Measurements from ENCODE around the gene NFKB1.

Gene NFKB1

GRCh38 chr4:102537269-102537668 is 36.1 kb downstream of the NFKB1 start:
- Histone ChIP-seq H3K36me3 (ENCODE audit: control insufficient read depth in 1 of 2, insufficient read depth in 2 of 2, low read length in 2 of 2) (peaks cover 0 to 7% of the 10 kb centered on the region in 2 experiments), H3K27me3 (ENCODE audit: insufficient read depth, low read length) (no peaks in the 10 kb centered on the region), H3K14ac (ENCODE audit: low read length) (no peak overlapping the region), H2AFZ (ENCODE audit: insufficient read depth, low read length, poor library complexity) (no peak overlapping the region), H3K79me1 (ENCODE audit: low read length) (no peaks in the 10 kb centered on the region), H3K4me3 (ENCODE audit: low read depth, low read length) (no peak overlapping the region), H3K4me1 (ENCODE audit: control insufficient read depth in 1 of 2, insufficient read depth in 2 of 2, low read length in 2 of 2) (no peaks in the 10 kb centered on the region), H2AK5ac (ENCODE audit: low read length) (no peak overlapping the region), H3K18ac (ENCODE audit: low read length) (no peak overlapping the region), H3K23ac (ENCODE audit: low read length) (no peak overlapping the region), H3K79me2 (ENCODE audit: control insufficient read depth, insufficient read depth, low read length, poor library complexity) (no peaks in the 10 kb centered on the region), H3K9me3 (ENCODE audit: insufficient read depth, low read depth, low read length) (no peaks in the 10 kb centered on the region), H2BK5ac (ENCODE audit: low read depth, low read length, poor library complexity) (no peak overlapping the region), H3K9ac (ENCODE audit: low read length) (no peak overlapping the region), H3K4ac (ENCODE audit: low read depth, low read length) (no peak overlapping the region), H4K12ac (ENCODE audit: low read depth, low read length) (no peak overlapping the region), H3K27ac (ENCODE audit: low read depth, low read length) (no peak overlapping the region), H4K91ac (ENCODE audit: low read depth, low read length) (no peak overlapping the region), H2BK120ac (ENCODE audit: insufficient read depth, low read length, poor library complexity) (no peak overlapping the region), H3K4me2 (ENCODE audit: low read length) (no peak overlapping the region), H4K8ac (ENCODE audit: low read depth, low read length) (no peak overlapping the region), H2BK12ac (ENCODE audit: low read length) (no peak overlapping the region)
- WGBS (ENCODE audit: extremely low coverage, insufficient coverage, insufficient read length), result no CpG with 5 or more reads among the region's 2 CpGs
- DNase-seq, result no peak

GRCh38 chr4:102541697-102542096 is 40.5 kb downstream of the NFKB1 start:
- Histone ChIP-seq H3K4ac (ENCODE audit: low read depth, low read length) (no peak overlapping the region), H3K18ac (ENCODE audit: low read length) (no peak overlapping the region), H3K79me1 (ENCODE audit: low read length) (no peaks in the 10 kb centered on the region), H3K9ac (ENCODE audit: low read length) (no peak overlapping the region), H3K79me2 (ENCODE audit: control insufficient read depth, insufficient read depth, low read length, poor library complexity) (no peaks in the 10 kb centered on the region), H3K23ac (ENCODE audit: low read length) (no peak overlapping the region), H3K4me1 (ENCODE audit: control insufficient read depth in 1 of 2, insufficient read depth in 2 of 2, low read length in 2 of 2) (no peaks in the 10 kb centered on the region), H3K4me3 (ENCODE audit: low read depth, low read length) (no peak overlapping the region), H3K27ac (ENCODE audit: low read depth, low read length) (no peak overlapping the region), H2AFZ (ENCODE audit: insufficient read depth, low read length, poor library complexity) (no peak overlapping the region), H3K27me3 (ENCODE audit: insufficient read depth, low read length) (no peaks in the 10 kb centered on the region), H2BK5ac (ENCODE audit: low read depth, low read length, poor library complexity) (no peak overlapping the region), H3K36me3 (ENCODE audit: control insufficient read depth in 1 of 2, insufficient read depth in 2 of 2, low read length in 2 of 2) (peaks cover 0 to 7% of the 10 kb centered on the region in 2 experiments), H2AK5ac (ENCODE audit: low read length) (no peak overlapping the region), H3K9me3 (ENCODE audit: insufficient read depth, low read depth, low read length) (no peaks in the 10 kb centered on the region), H4K12ac (ENCODE audit: low read depth, low read length) (no peak overlapping the region), H4K8ac (ENCODE audit: low read depth, low read length) (no peak overlapping the region), H2BK120ac (ENCODE audit: insufficient read depth, low read length, poor library complexity) (no peak overlapping the region), H3K4me2 (ENCODE audit: low read length) (no peak overlapping the region), H3K14ac (ENCODE audit: low read length) (no peak overlapping the region), H2BK12ac (ENCODE audit: low read length) (no peak overlapping the region), H4K91ac (ENCODE audit: low read depth, low read length) (no peak overlapping the region)
- no CpG with 5 or more reads among the region's 4 CpGs for WGBS (ENCODE audit: extremely low coverage, insufficient coverage, insufficient read length)
- DNase-seq, result no peak

GRCh38 chr4:102543030-102543928 is 42.1 kb downstream of the NFKB1 start:
- Histone ChIP-seq H3K79me1 (ENCODE audit: low read length) (no peaks in the 10 kb centered on the region), H3K14ac (ENCODE audit: low read length) (no peak overlapping the region), H3K9ac (ENCODE audit: low read length) (no peak overlapping the region), H3K9me3 (ENCODE audit: insufficient read depth, low read depth, low read length) (no peaks in the 10 kb centered on the region), H2BK5ac (ENCODE audit: low read depth, low read length, poor library complexity) (no peak overlapping the region), H4K8ac (ENCODE audit: low read depth, low read length) (no peak overlapping the region), H3K4me3 (ENCODE audit: low read depth, low read length) (no peak overlapping the region), H3K36me3 (ENCODE audit: control insufficient read depth in 1 of 2, insufficient read depth in 2 of 2, low read length in 2 of 2) (peaks cover 0 to 7% of the 10 kb centered on the region in 2 experiments), H3K4ac (ENCODE audit: low read depth, low read length) (no peak overlapping the region), H2BK120ac (ENCODE audit: insufficient read depth, low read length, poor library complexity) (no peak overlapping the region), H3K27ac (ENCODE audit: low read depth, low read length) (no peak overlapping the region), H3K23ac (ENCODE audit: low read length) (no peak overlapping the region), H2AFZ (ENCODE audit: insufficient read depth, low read length, poor library complexity) (no peak overlapping the region), H4K91ac (ENCODE audit: low read depth, low read length) (no peak overlapping the region), H4K12ac (ENCODE audit: low read depth, low read length) (no peak overlapping the region), H2BK12ac (ENCODE audit: low read length) (no peak overlapping the region), H3K4me2 (ENCODE audit: low read length) (no peak overlapping the region), H3K18ac (ENCODE audit: low read length) (no peak overlapping the region), H2AK5ac (ENCODE audit: low read length) (no peak overlapping the region), H3K4me1 (ENCODE audit: control insufficient read depth in 1 of 2, insufficient read depth in 2 of 2, low read length in 2 of 2) (no peaks in the 10 kb centered on the region), H3K27me3 (ENCODE audit: insufficient read depth, low read length) (no peaks in the 10 kb centered on the region), H3K79me2 (ENCODE audit: control insufficient read depth, insufficient read depth, low read length, poor library complexity) (no peaks in the 10 kb centered on the region)
- WGBS (ENCODE audit: extremely low coverage, insufficient coverage, insufficient read length), result no CpG with 5 or more reads among the region's 12 CpGs
- no peak for DNase-seq

- no peak for DNase-seq
- no peaks in the 10 kb centered on the region for H3K9me3 ChIP-seq (ENCODE audit: insufficient read depth, low read depth, low read length)
Measured at GRCh38 chr4:102546635-102547034, 45.5 kb downstream of the NFKB1 start.

More at GRCh38 chr4:102546635-102547034, 45.5 kb downstream of the NFKB1 start:
- Histone ChIP-seq H3K4ac (ENCODE audit: low read depth, low read length) (no peak overlapping the region), H3K9ac (ENCODE audit: low read length) (no peak overlapping the region), H3K36me3 (ENCODE audit: control insufficient read depth in 1 of 2, insufficient read depth in 2 of 2, low read length in 2 of 2) (peaks cover 0 to 4% of the 10 kb centered on the region in 2 experiments), H2AFZ (ENCODE audit: insufficient read depth, low read length, poor library complexity) (no peak overlapping the region), H2AK5ac (ENCODE audit: low read length) (no peak overlapping the region), H4K8ac (ENCODE audit: low read depth, low read length) (no peak overlapping the region), H2BK12ac (ENCODE audit: low read length) (no peak overlapping the region), H3K79me2 (ENCODE audit: control insufficient read depth, insufficient read depth, low read length, poor library complexity) (no peaks in the 10 kb centered on the region), H4K12ac (ENCODE audit: low read depth, low read length) (no peak overlapping the region), H3K18ac (ENCODE audit: low read length) (no peak overlapping the region), H3K27ac (ENCODE audit: low read depth, low read length) (no peak overlapping the region), H3K4me1 (ENCODE audit: control insufficient read depth in 1 of 2, insufficient read depth in 2 of 2, low read length in 2 of 2) (no peaks in the 10 kb centered on the region), H3K4me3 (ENCODE audit: low read depth, low read length) (no peak overlapping the region), H3K79me1 (ENCODE audit: low read length) (no peaks in the 10 kb centered on the region), H2BK5ac (ENCODE audit: low read depth, low read length, poor library complexity) (no peak overlapping the region), H3K4me2 (ENCODE audit: low read length) (no peak overlapping the region), H3K14ac (ENCODE audit: low read length) (no peak overlapping the region), H3K23ac (ENCODE audit: low read length) (no peak overlapping the region), H4K91ac (ENCODE audit: low read depth, low read length) (no peak overlapping the region), H2BK120ac (ENCODE audit: insufficient read depth, low read length, poor library complexity) (no peak overlapping the region), H3K27me3 (ENCODE audit: insufficient read depth, low read length) (no peaks in the 10 kb centered on the region)
